Esophagus muscularis mucosa (tissue), 4 donors: ENCODE data around the gene PRR23E.

Source experiments
- EP300 ChIP-seq: sonication (generic); formaldehyde crosslinking; IDR thresholded peaks from one replicate; pipeline ENCODE4 v1.6.1; 2017; ENCODE audit warnings: antibody characterized with exemption
- POLR2A ChIP-seq: fragments of 450-650 bp; IDR thresholded peaks from one replicate; pipeline ENCODE4 v1.6.1; 2017; ENCODE audit warnings: antibody characterized with exemption, moderate library complexity, mild to moderate bottlenecking, low read depth
- POLR2AphosphoS5 ChIP-seq, 2 donors: sonication (generic); formaldehyde crosslinking; IDR thresholded peaks; one replicate each; pipeline ENCODE4 v1.6.1; 2017; ENCODE audit warnings: antibody characterized with exemption in 2 of 2
- TF ChIP-seq, protein P1 (sequence below), 3 experiments: fragments of 200-600 bp in 2 of 3; fragments of 450-650 bp in 1 of 3; sonication (generic) in 2 of 3; IDR thresholded peaks; one replicate each; pipeline ENCODE4 v1.5.1; 2017 to 2019; ENCODE audit warnings: antibody characterized with exemption in 3 of 3, mild to moderate bottlenecking in 2 of 3, moderate library complexity in 1 of 3

DNA sequence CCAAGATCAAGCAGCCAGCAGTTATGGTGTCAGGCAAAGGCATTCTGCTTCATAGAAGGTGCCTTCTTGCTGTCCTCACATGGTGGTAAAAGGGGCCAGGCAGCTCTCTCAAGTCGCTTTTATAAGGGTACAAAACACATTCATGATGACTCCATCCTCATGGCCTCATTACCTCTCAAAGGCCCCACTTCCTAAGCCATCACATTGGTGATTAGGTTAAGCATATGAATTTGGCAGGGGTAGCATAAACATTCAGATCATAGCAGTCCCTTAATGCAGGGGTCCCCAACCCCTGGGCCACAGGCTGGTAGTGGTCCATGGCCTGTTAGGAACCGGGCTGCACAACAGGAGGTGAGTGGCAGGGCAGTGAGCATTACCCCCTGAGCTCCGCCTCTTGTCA lies 42.8 kb downstream of the PRR23E start:
- TF ChIP-seq POLR2AphosphoS5 (IDR thresholded peaks at IDR 0.05): no peak
- TF ChIP-seq, protein P1, sequence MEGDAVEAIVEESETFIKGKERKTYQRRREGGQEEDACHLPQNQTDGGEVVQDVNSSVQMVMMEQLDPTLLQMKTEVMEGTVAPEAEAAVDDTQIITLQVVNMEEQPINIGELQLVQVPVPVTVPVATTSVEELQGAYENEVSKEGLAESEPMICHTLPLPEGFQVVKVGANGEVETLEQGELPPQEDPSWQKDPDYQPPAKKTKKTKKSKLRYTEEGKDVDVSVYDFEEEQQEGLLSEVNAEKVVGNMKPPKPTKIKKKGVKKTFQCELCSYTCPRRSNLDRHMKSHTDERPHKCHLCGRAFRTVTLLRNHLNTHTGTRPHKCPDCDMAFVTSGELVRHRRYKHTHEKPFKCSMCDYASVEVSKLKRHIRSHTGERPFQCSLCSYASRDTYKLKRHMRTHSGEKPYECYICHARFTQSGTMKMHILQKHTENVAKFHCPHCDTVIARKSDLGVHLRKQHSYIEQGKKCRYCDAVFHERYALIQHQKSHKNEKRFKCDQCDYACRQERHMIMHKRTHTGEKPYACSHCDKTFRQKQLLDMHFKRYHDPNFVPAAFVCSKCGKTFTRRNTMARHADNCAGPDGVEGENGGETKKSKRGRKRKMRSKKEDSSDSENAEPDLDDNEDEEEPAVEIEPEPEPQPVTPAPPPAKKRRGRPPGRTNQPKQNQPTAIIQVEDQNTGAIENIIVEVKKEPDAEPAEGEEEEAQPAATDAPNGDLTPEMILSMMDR (IDR thresholded peaks at IDR 0.05): no peak
- TF ChIP-seq POLR2A: no peak
- TF ChIP-seq EP300: no peak
